CD4-positive, alpha-beta T cell treated with Interferon alpha-2 for 1 hour (primary cell): ENCODE measurements around the gene ID4.
"Not testable (repeated sequence)": the region's sequence is repeated elsewhere in the genome, so short reads cannot be mapped to it uniquely, and the experiment has no call there.

Experiments
- DNase-seq, 2 donors: peaks; one replicate each; pipeline ENCODE4 v3.0.0-alpha.2; 2020 to 2022

Gene ID4

DNA sequence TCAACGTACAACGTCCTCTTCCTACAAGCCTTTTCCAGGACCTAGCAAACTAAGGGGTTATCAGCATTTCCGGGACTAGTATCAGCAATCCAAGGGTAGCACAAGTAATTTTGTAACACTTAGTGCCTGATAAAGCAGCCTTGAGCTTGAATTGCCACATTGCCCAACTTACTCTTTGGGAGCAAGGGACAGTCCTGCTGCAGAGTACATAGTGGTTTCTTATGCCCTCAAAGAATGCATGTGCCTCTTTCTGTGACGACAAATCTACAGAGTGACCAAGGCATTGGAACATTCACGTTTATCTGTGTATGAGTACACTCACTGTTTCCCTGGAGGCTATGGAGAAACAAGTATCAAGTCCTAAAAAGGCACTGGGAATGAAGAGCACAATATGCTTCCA is 3.2 kb upstream of the ID4 start:
- no peak for DNase-seq

DNA sequence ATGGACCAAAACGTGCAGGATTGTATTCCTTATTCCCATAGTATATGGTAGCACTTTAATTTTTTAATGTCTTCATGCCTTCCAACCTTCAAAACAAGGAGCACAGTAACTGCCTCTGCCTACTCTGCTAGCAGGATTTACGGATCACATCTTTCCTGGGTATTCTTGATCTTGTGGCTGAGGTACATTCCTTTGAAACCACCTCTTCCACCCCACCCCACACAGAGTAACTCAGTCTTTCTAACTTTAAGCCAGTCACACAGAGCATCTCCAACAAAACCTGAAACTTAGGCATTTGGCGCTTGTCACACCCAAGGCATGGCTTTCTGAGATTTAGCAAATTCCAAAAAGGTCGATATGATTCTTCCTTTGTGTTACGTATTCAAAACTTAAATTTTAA is 2.3 kb upstream of the ID4 start:
- DNase-seq: no peak

DNA sequence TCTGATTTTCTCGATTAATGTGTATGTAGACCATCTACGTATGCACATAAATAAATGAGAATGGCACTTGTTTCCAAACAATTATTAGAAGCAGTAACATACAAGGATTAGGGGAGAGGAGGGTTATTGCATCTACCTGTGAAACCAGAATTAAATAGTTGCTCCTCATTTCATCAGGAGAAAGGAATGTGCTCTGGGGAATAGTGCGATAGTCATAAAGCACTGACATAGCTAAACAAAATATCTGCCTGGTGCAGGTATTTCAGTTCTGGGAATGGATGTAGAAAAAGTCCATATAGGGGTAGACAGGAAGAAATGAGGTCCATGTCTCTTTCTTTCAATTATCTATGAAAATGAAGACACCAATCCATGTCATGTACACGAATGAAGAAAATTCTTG is 1.6 kb upstream of the ID4 start:
- no peak for DNase-seq

DNA sequence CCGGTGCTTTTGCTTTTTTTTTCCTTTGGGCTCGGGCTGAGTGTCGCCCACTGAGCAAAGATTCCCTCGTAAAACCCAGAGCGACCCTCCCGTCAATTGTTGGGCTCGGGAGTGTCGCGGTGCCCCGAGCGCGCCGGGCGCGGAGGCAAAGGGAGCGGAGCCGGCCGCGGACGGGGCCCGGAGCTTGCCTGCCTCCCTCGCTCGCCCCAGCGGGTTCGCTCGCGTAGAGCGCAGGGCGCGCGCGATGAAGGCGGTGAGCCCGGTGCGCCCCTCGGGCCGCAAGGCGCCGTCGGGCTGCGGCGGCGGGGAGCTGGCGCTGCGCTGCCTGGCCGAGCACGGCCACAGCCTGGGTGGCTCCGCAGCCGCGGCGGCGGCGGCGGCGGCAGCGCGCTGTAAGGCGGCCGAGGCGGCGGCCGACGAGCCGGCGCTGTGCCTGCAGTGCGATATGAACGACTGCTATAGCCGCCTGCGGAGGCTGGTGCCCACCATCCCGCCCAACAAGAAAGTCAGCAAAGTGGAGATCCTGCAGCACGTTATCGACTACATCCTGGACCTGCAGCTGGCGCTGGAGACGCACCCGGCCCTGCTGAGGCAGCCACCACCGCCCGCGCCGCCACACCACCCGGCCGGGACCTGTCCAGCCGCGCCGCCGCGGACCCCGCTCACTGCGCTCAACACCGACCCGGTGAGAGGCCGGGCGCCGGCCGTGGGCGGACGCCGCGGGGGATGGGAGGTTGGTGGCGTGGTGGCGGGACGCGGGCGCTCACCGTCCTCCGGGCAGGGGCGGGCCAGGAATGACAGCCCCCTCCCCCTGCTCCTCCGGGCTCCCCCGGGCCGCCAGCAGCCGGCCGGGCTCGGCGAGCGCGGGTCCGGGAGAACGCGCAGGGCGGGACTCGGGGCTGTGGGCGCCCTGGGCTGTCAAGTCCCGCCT is 606 bp downstream of the ID4 start:
- no peak for DNase-seq

DNA sequence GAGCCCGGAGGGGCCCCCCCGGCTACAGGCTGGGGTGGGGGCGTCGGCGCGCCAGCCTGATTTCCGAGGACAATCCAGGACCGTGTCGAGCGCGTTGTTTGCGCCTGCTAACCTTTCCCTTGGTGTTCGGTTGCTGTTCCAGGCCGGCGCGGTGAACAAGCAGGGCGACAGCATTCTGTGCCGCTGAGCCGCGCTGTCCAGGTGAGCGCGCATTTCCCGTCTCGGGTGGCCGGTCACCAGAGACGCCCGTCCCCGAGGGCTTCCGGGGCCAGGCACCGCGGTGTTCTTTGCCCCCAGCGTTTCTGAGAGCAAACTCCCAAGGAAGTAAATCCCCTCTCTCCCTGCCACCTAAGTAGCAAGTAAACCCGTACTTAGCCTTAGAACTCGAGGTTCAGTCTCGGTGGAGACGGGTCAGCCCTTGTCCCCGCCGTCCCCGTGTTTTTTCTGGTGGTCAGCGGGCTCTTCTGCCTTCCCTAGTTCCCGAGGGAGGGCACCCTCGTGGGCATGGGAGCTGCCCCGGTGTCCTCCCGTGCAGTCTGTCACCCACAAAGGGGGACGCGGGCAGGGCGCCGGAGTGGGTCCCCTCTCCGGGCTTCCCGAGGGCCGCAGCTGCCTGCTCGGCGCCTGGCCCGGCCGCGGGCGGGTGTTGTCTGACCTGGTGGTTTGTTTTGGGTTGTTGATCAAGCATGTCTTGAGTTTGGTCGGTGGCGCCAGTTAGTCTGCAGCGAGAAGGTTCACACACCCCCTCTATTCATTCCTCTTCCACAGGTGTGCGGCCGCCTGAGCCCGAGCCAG is 1.5 kb downstream of the ID4 start:
- no peak for DNase-seq

DNA sequence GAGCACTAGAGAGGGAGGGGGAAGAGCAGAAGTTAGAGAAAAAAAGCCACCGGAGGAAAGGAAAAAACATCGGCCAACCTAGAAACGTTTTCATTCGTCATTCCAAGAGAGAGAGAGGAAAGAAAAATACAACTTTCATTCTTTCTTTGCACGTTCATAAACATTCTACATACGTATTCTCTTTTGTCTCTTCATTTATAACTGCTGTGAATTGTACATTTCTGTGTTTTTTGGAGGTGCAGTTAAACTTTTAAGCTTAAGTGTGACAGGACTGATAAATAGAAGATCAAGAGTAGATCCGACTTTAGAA is 2.0 kb downstream of the ID4 start:
- DNase-seq: no peak

DNA sequence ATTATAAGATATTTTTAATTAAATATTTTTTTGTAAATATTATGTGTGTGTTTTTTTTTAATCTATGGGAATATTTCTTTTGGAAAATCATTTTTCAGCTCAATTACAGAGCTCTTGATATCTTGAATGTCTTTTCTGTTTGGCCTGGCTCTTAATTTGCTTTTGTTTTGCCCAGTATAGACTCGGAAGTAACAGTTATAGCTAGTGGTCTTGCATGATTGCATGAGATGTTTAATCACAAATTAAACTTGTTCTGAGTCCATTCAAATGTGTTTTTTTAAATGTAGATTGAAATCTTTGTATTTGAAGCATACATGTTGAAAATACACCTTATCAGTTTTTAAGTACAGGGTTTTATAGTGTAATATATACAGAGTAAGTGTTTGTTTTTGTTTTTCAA is 2.6 kb downstream of the ID4 start:
- no peak for DNase-seq

DNA sequence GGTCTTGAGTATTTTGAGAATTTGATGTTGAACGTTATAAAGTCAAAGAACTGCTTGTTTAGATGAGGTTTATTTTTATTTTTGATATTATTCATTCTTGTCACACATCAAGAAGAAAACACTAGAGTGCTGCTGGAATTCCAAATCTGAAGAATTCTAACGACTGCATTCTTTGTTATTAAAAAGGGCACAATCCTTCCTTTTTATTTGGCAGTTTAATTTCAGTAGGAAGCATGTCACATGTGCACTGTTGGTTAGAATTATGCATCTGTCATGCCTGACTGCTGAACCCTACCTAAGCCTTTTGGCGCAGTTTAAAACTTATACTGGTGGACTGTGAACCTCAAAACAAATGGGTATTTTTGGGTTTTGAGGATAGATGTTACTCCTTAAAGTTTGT is 4.0 kb downstream of the ID4 start:
- DNase-seq: no peak

DNA sequence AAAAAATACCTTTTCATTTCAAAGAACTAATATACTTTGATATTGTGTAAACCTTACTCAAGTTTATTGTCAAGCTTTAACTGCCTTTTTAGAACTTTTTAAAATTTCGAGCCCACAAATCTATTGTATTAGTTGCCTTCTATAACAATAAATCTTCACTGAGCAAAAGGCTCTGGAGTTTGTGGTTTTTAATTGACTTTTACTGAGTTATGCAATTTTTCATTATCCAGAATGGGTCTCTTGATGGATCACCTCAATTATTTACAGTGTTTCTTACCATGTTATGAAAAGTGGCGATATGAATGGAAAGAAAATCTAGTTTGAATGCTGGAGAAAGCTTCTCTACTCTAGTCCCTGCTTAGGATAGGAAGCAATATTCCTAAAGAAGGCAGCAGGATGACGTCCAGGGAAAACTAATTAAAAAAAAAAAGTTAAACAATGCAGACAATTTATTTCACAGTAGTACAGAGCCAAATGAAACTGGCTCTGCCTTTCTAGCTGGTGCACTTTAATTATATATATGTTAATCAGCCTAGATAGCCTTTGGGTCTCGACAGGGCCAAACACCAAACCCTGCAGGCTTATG is 5.0 kb downstream of the ID4 start:
- DNase-seq: no peak

DNA sequence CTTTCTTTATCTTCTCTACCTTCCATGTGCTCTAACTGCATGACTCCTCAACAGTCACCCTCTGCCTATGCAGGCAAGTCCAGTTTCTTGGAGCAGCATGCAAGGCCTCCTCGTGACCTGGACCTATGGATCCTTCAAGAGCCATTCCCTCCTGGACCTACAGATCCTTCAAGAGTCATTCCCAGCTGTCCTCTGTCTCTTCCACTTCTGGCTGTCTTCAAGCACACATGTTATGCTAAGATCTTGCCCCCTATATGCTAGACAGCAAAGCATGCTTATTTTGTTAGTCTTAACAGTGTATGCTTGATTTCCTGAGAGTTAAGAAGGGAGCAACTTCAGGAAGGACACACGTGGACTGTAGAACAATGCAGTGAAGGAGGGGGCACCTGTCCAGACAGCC is 7.5 kb downstream of the ID4 start:
- DNase-seq: no peak

DNA sequence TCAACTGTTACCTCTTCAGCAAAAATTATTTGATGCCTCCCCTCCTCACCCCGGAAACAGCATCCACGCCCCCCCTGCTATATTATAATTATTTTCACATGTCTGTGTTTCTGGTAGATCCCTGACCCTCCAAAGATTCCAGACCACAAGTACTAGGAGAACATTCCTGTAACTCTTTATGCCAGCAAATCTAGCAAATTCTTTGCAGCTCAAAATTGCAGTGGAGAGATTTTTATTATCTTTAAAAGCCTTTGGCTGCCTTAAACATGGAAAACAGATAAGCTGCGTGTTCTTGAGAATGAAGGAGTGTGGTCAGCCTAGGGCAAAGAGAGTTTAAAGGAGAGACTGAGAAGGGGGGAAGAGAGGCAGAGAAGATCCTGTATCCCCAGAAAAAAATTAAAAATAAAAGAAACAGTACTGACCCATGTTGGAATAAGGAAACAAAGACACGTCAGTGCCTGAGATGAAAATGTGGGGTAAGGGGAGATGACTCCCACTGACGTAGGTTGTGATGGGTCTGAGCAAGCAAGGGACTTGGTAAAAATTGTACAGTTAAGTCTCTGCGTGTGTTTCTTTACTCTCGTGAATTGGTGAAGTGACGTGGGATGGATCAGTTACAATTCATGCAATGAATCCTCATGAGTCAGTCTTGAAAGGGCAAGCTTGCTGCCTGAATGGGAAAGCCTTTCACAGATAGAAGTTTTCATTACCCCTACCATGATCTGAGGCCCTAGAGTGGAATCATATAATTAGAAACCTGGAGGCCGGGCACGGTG is 8.3 kb downstream of the ID4 start:
- no peak for DNase-seq

DNA sequence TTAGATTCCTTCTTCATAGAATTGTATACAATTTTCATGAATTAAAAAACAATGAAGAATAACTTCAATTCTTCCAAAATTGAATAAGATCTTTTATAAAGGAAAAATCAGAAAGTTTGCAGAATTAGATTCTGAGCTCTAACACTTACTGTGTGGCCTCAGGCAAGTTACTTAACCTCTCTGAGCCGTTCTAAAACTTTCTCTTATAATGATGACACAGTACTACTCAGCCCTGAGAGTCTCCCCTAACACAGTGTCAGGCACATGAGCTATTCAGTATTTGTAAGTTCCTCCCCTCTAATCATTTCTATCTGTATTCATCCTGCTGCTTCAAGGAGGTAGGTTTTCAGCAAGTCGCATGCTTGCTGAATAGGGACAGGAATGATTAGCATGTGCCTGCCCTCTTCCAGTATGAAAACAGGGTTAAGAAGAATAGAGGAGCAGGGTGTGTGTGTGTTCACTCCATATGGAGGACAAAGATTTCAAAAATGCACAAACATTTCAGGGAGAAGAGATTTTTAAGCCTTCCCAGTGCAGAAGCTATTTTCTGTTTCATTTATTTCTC is 11.4 kb downstream of the ID4 start:
- DNase-seq: no peak

DNA sequence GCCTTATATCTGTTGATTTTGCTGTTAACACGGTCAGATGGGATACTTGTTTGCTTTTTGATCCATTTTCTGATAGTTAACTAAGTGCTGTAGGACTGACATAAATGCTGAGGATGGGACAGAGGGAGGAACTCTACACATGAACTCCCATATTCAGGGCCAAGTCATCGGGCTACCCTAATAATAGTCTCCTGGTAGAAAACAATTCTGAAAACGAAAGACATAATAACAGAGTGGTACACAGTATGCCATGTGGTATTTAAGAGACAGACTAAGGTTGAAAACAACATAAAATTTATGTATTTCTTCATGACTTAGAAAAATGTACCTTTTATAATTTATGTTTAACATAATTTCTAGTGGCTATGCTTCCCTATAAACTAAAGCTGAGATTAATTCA is 12.0 kb downstream of the ID4 start:
- no peak for DNase-seq

DNA sequence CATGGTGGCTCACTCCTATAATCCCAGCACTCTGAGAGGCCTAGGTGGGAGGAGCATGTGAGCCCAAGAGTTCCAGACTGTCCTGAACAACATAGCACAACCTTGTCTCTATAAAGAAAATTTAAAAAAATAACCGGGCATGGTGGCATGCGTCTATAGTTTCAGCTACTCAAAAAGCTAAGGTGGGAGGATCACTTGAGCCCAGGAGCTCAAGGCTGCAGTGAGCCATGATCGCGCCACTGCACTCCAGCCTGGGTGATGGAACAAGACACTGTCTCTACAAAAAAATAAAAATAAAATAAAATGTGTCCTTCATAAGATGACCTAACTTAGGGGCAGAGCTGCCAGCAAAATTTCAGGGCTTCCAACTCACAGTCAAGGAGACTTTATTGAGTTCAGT is 12.6 kb downstream of the ID4 start:
- no peak for DNase-seq

DNA sequence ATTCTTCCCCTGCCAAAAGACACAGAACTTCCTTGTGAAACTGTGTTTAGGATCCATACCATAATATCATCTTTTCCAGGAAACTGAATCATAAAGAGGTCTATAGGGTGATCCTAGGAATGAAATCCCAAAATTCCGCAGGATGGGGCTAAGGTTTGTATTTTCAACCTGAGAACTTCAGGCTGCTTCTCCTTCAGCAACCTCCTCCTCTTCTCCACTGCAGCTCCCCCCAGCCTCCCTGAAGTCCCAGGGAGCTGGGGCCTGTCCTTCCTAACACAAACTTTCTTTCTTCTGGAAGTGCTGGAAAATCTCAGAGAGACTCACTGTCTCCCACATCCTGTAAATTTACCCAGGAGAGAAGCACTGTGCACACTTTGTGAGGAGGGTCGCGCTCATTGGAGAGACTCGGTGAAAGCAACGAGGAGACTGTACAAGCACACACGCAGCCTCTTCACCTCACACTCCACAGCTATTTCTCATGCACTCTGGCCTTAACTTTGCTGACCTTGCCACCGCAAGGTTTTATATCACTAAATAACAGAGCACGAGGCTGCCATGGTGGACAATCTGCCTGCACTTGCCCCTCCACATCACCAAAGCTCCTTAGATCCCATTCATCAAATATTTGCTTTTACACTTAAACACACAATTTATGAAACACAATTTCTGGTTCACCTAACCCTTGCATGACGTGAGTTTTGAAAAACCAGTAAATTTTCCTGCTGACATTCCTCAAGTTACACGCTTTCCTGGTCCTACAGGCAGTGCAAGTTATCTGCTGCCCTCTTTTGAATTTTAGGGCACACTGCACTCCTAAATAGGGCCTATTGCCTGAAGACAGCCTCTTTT is 14.3 kb downstream of the ID4 start:
- no peak for DNase-seq

DNA sequence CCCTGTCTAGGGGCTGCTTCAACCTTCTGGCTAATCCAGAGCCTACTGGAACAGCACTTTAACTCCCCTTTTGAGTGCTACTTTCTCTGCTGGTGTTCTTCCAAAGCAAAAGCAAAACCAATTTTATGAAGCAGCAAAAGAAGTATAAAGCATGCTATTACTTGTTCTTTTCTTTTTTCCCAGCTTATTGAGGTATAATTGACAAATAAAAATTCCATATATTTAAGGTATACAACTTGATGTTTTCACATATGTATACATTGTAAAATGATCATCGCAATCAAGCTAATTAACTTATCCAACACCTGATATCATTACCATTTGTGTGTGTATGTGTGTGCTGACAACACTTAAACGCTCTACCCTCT is 14.9 kb downstream of the ID4 start:
- no peak for DNase-seq

DNA sequence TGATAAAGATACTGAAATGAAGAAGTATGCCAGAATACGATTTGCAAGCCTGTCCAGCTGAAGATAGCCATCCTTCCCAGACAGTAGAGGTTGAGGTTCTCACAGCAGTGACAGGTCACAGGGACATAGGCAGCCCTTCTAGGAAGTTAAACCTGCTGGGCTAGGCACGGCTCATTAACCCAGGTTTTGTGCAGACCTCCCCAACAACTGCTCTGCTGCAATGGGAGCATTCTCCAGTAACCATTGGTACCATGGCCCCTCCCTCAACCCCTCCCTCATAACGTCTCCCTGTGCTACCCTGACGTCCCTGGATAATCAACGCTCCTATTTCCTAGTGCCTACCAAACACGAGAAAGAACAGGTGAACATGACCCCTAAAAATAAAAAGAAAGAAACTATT is 15.8 kb downstream of the ID4 start:
- no peak for DNase-seq

DNA sequence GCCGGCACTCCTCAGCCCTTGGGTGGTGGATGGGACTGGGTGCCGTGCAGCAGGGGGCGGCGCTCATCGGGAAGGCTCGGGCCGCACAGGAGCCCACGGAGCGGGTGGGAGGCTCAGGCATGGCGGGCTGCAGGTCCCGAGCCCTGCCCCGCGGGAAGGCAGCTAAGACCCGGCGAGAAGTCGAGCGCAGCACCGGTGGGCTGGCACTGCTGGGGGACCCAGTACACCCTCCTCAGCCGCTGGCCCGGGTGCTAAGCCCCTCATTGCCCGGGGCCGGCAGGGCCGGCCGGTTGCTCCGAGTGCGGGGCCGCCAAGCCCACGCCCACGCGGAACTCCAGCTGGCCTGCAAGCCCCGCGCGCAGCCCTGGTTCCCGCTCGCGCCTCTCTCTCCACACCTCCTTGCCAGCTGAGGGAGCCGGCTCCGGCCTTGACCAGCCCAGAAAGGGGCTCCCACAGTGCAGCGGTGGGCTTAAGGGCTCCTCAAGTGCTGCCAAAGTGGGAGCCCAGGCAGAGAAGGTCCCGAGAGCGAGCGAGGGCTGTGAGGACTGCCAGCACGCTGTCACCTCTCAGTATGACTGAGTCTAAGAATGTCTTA is 17.3 kb downstream of the ID4 start:
- not testable (repeated sequence) for DNase-seq

DNA sequence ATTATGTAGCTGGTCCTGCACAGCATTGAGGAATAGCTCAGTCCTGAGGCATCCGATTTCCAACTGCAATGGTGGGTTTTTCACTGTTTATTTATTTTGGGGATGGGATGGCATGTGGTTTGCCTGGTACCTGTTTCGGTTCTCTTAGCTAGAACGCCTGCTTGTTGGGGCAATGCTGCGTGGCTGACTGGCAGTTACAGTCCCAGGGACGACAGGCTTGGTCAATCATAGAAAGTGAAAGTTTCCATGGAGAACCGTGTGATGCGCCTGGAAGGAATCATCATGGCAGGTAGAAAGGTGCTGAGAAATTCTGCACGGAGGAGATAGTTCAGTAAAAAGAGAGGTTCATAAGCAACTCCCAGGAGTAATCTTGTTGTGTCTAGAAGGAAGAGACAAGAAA is 18.4 kb downstream of the ID4 start:
- no peak for DNase-seq

DNA sequence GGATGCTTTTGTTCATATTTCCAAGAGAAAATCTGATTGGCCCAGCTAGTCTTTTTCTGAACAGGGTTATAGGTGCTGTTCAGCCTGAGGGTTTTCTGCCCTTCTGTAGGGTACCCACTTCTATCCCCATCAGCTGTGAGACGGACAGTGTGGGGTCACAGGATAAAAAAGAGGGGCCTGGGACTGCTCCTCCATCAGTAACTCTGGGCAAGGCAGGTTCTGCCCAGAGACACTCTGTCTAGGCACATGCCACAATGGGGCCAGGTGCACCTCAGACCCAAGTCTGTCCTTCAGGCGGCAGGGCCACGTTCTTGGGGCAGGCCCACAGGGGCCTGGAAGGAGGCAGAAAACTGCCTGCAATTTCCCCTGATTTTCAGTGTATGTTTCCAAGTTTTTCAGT is 20.0 kb downstream of the ID4 start:
- no peak for DNase-seq

DNA sequence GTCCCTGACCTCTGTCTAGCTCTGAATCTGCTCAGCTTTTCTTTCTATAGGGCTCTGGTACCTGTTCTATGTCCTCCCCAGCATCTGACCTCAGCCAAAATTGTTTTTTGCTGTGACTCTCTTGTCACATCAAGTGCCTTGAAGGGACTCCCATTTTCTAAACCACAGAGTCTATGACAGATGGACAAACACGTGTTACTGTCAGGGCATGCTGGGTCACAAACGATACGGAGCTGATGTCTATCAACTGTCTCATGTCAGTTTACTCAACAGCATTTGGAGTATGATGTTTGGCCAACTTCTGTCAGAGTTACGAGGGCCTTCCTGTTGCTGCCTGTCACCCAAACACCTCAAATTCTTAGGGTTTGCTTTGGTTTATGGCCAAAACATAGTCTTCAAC is 20.5 kb downstream of the ID4 start:
- DNase-seq: no peak
